NCI-H1092 treated with DMSO at 0.1 percent for 48 hours (cell line): ENCODE data around the gene USF1.
"Not testable (repeated sequence)": the region's sequence is repeated elsewhere in the genome, so short reads cannot be mapped to it uniquely, and the experiment has no call there.

Experiments used
- DNase-seq: peaks from one replicate; lab custom pipeline; 2025; lab: John Stamatoyannopoulos, UW

USF1 gene

GRCh38 chr1:161077426-161077825 lies 31.6 kb upstream of the USF1 start:
- DNase-seq: no peak

- DNase-seq: no peak
Measured at GRCh38 chr1:161076410-161076809, 30.6 kb upstream of the USF1 start.

- no peak for DNase-seq
Measured at GRCh38 chr1:161074676-161075368, 29.0 kb upstream of the USF1 start.

- no peak for DNase-seq
Measured at GRCh38 chr1:161073474-161074121, 27.8 kb upstream of the USF1 start.

- no peak for DNase-seq
Measured at GRCh38 chr1:161072751-161073449, 27.1 kb upstream of the USF1 start.

GRCh38 chr1:161071886-161072371 lies 26.2 kb upstream of the USF1 start:
- peak; percentile 16 for DNase-seq

GRCh38 chr1:161070761-161071160 lies 25.0 kb upstream of the USF1 start:
- no peak for DNase-seq

GRCh38 chr1:161069731-161070270 lies 24.0 kb upstream of the USF1 start, which contains the start of gene ARHGAP30:
TSS of gene ARHGAP30 (minus strand) at chr1:161069891. CDS start at chr1:161069624, 267 bp downstream.
- no peak for DNase-seq

GRCh38 chr1:161069241-161069640 lies 23.5 kb upstream of the USF1 start:
- DNase-seq: no peak

- DNase-seq: no peak
Measured at GRCh38 chr1:161068306-161069234, 22.8 kb upstream of the USF1 start.

GRCh38 chr1:161066694-161067093 lies 20.9 kb upstream of the USF1 start:
- DNase-seq: no peak

- not testable (repeated sequence) for DNase-seq
Measured at GRCh38 chr1:161065681-161066080, 19.9 kb upstream of the USF1 start.

- not testable (repeated sequence) for DNase-seq
Measured at GRCh38 chr1:161063936-161064335, 18.2 kb upstream of the USF1 start.

- DNase-seq: no peak
Measured at GRCh38 chr1:161061419-161061818, 15.6 kb upstream of the USF1 start.

GRCh38 chr1:161059293-161059692 lies 13.5 kb upstream of the USF1 start:
- DNase-seq: no peak

GRCh38 chr1:161054805-161055204 lies 9.0 kb upstream of the USF1 start:
- no peak for DNase-seq

GRCh38 chr1:161054232-161054631 lies 8.5 kb upstream of the USF1 start:
- no peak for DNase-seq

- DNase-seq: no peak
Measured at GRCh38 chr1:161052899-161053298, 7.1 kb upstream of the USF1 start.

- no peak for DNase-seq
Measured at GRCh38 chr1:161051219-161051618, 5.4 kb upstream of the USF1 start.

GRCh38 chr1:161048949-161049722 lies 3.4 kb upstream of the USF1 start:
- no peak for DNase-seq
